GM20431 (cell line): Measurements from ENCODE around the gene BLTP2.
"Not testable (repeated sequence)": the region's sequence is repeated elsewhere in the genome, so short reads cannot be mapped to it uniquely, and the experiment has no call there.

Source experiments
- in situ Hi-C: fragments of 300-500 bp; cut with MseI, MboI; formaldehyde crosslinking; loops from one replicate; pipeline ENCODE4 v1.15.0; 2020; ENCODE audit warnings: low sequenced_read_pairs; ENCODE audit not compliant: unreplicated experiment

BLTP2 gene

DNA sequence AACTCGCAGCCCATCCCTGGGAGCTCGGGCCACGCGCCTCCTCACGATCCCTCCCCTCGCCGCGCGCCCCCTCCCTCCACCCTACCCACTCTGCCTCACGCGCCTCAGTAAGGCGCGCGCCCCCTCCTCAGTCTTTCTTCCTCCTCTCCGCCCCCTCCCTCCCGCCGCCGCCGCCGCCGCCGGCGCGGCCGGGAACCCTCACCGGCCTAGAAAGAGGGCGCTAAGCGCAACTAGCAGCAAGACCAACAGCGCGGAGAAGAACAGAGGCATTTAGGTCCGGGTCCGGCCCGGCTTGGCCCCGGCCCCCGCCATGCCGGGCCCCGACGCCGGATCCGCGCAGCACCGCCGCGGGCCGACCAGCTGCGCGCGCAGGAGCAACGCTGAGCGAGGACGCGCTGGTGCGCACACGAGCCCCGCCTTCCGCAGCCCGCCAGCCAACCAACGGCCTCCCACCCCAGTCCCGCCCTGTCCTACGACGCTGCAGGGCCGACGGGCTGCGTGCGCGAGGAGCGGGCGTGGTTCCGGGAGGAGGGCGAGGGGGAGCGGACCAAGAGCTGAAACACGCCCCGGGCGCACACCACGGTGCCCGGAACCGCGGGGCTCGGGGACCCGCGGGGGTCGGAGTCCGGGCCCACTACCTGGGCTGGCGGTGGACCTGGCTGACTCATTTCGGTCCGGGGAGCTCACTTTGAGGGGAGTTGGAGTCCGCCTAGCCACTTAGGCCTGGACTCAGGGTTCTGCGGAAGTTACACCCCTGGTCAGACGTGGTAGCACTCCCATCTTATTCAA is at the start of gene BLTP2:
Gene BLTP2, minus strand, starts transcription at position 372 of the 789 bp plus-strand sequence. Its CDS starts 102 bp downstream, at position 270.
- in situ Hi-C loops = no loop called here

- in situ Hi-C loops = no loop called here
These were observed 48.9 kb upstream of the BLTP2 start for GRCh38 chr17:28693869-28694268.

DNA sequence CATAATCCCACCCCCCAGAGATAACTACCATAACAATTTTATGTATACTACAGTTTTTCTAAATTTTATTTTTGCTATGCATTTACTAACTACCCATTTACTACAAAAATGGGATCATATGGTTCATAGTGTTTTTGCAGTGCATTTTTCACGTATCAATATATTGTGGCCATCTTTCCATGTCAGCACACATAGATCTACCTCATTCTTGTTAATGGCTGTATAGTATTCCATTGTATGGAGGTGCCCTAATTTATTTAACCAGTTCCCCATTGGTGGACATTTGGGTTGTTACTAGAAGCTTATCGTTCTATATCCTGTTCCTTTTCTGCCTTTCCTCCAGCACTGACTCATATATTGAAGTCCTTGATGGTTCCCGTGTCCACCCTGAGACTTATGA is 44.1 kb upstream of the BLTP2 start:
- in situ Hi-C loops = no loop called here

DNA sequence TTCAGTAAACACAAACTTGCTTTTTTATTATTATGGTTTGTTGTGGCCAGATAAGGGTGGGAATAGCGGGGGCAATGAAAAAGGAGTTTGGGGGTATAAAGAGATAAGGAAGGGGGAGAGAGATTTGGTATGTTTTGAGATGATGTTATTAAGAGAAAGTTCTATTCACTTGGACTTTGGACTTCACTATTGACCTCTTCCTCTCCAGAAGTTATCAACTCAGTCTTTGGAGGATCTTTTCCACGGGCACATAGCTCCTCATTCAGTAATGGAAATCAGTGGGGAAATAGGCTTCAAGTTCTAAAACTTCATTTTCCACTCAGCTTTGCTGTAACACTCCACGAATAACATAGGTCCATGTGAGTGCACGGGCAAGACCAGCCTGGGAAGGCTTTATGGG is 43.5 kb upstream of the BLTP2 start:
- in situ Hi-C loops = no loop called here

- in situ Hi-C loops = no loop called here
These were observed 41.3 kb upstream of the BLTP2 start for GRCh38 chr17:28686296-28686695.

DNA sequence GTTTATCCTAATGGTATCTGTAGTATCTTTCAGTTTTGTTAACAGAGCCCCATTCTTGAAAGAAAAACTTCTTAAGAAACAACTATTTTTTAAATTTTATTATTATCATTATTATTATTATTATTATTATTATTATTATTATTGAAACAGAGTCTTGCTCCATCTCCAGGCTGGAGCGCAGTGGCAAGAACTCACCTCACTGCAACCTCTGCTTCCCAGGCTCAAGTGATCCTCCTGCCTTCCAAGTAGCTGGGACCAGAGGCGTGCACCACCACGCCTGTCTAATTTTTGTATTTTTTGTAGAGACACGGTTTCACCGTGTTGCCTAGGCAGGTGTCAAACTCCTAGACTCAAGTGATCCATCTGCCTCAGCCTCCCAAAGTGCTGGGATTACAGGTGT is 40.4 kb upstream of the BLTP2 start:
- in situ Hi-C loops = no loop called here

DNA sequence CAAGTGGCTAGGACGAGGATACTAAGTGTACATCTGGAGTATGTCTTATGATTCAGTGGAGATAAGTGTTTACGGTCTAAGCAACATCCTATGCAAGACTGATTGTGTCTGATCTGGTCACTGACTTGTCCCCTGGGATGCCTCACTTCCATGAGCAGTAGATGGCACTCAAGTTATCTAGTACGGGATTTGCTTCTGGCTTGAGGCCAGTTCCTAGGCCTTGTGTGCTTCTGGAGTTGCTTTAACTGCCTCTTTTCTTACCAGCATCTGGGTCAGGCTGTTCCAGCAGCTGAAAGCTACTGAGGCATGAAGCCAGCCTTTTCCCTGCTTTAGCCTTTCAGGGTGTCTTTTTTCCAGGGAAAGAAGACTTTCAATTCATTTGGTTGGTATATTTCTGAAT is 40.0 kb upstream of the BLTP2 start:
- in situ Hi-C loops = no loop called here

DNA sequence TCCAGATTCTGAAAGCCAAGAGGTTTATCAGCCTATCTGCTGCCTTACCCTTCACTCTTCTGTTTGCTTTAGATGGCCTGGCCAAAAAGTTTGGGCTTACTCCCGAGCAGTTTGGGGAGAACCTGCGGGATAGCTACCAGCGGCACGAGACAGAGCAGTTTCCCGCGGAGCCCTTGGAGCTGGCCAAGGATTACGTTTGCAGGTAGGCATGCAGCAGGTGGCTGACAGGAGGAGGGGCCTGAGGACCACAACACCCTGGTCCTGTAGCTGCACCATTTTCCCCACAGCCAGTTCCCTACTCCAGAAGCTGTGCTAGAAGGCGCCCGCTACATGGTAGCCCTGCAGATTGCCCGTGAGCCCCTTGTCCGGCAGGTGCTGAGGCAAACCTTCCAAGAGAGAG is 37.7 kb upstream of the BLTP2 start:
- in situ Hi-C loops = no loop called here

- in situ Hi-C loops = no loop called here
These were observed 31.0 kb upstream of the BLTP2 start for GRCh38 chr17:28675980-28676379.

DNA sequence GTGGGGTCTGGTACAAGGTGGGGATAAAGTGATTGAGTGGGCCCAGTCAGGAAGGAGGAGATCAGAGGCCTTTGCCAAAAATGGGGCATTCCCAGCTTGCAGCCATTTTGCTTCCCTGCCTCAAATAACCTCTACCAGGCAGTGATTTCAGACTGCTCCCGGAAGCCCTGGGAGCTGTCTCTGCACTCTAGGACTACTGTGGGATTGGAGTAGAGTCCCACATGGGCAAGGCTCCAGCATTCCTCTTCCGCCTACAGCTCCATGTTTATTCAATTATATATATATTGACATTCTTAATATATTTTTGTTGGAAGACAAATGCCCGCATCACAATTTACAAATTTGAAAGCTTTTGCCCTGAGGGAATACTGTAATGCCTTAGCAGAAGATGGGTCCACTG is 30.5 kb upstream of the BLTP2 start:
- in situ Hi-C loops = no loop called here

GRCh38 chr17:28669918-28670317 is 25.0 kb upstream of the BLTP2 start:
- in situ Hi-C loops = no loop called here

- in situ Hi-C loops = no loop called here
These were observed 22.9 kb upstream of the BLTP2 start for GRCh38 chr17:28667870-28668269.

DNA sequence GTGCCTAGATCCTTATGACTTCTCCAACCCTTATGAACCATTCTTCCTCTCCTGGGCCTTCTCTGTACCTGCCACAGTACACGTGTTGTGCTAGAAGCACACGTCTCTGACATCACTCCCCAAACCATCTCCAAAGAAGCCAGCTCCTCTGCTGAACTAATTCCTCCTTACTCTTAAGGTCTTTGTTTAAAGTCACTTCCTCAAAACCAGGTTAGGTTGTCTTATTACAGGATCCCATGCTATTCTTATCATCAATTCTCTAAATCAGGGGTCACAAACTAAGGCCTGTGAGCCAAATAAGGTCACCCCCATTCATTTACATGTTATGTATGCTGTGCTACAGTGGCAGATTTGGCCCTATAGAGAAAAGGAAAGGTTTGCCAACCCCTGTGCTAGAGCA is 21.0 kb upstream of the BLTP2 start:
- in situ Hi-C loops = no loop called here

DNA sequence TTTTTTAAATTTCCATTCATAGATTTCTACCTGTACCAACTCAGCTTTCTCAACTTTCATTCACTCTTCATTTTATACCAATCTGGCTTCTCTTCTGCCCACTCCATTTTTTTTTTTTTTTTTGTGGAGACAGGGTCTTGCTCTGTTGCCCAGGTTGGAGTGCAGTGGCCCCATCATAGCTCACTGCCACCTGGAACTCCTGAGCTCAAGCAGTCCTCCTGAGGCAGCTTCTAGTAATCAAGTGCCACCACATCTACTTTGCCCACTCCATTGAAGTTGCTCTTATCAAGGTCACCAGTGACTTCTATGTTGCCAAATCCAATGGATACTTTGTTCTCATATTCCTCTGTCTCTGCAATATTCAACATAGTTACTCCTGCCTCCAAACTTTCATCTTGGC is 18.8 kb upstream of the BLTP2 start:
- in situ Hi-C loops = no loop called here

DNA sequence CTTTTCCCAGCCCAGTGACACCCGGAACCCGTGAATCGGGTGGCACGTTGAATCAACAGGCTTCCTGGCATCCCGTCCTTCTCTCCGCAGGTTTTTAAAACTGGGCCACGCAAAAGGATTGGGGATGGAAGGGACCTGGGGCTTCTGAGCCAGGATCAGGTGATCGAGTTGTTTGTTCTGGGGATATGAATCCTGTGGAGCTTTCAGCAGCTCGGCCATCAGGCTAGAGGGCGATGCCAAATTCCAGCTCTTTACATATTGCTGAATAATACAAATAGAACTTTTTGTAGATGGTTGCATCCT is 17.5 kb upstream of the BLTP2 start:
- in situ Hi-C loops = no loop called here

GRCh38 chr17:28661635-28662526 is 16.9 kb upstream of the BLTP2 start, which contains the start of the genes SDF2 and SUPT6H:
SDF2 (minus strand) TSS chr17:28661906; CDS start chr17:28661876, 30 bp downstream.
SUPT6H (plus strand) TSS chr17:28662205; CDS start chr17:28673402, 11,197 bp downstream.
- in situ Hi-C loops = no loop called here

GRCh38 chr17:28659497-28659881 is 14.5 kb upstream of the BLTP2 start:
- in situ Hi-C loops = not testable (repeated sequence)

GRCh38 chr17:28658766-28659496 is 14.0 kb upstream of the BLTP2 start:
- in situ Hi-C loops = not testable (repeated sequence)

- in situ Hi-C loops = not testable (repeated sequence)
These were observed 13.4 kb upstream of the BLTP2 start for GRCh38 chr17:28658342-28658741.

DNA sequence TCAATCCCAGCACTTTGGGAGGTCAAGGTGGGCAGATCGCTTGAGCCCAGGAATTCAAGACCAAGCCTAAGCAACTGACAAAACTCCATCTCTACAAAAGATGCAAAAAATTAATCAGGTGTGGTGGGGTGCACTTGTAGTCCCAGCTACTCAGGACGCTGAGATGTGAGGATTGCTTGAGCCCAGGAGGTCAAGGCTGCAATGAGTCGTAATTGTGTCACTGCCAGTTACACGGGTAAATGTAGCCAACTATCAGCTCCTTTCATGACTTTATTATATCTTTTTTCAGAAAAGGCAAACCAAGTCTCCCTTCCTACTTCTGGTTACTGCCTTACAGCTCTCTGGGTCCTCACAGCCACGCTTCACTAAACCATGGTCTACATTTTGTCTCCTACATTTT is 12.8 kb upstream of the BLTP2 start:
- in situ Hi-C loops = no loop called here

DNA sequence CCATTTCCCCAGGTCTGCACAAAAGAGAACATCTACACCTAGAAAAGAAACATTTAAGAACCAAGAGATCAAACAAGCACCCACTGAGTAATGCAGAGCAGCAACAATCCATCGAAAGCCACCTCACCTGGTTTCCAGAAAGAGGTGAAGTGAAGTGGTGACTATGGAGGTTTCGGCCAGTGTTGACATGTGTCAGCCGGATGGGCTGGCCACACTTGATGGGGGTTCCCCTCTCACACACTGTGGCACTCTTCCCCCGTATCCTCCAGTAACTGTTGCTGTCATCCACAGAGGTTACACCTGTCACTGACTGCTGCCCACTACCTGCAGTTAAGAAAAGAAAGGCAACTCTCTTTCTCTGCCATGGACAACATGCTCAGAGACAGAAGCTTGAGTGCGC is 10.2 kb upstream of the BLTP2 start:
- in situ Hi-C loops = no loop called here
